ENCODE measurements around the gene LRRC45.

The LRRC45 gene

GRCh38 chr17:81984773-81985410 lies 38.2 kb upstream of the LRRC45 start:
- no peak for ATAC-seq (ENCODE audit: insufficient read depth, low read depth)
- Histone ChIP-seq H3K36me3 (ENCODE audit: insufficient read depth, low read length) (peaks cover 37% of the 10 kb centered on the region), H3K4me2 (ENCODE audit: insufficient read depth, low read length) (no peak overlapping the region), H3K4me1 (ENCODE audit: insufficient read depth, low read length) (peaks cover 7% of the 10 kb centered on the region), H3K27me3 (ENCODE audit: insufficient read depth, low read length, poor library complexity) (no peaks in the 10 kb centered on the region), H2AFZ (ENCODE audit: low read depth, low read length) (no peak overlapping the region), H3K9ac (ENCODE audit: low read depth, low read length) (no peak overlapping the region), H4K20me1 (ENCODE audit: insufficient read depth, low read length) (peaks cover 13% of the 10 kb centered on the region; the same call in 1 of the 2 replicates), H3K27ac (ENCODE audit: low read length) (no peak overlapping the region), H3K9me3 (ENCODE audit: insufficient read depth, low read length, severe bottlenecking) (no peaks in the 10 kb centered on the region), H3K4me3 (ENCODE audit: low read depth in 1 of 2, low read length in 2 of 2) (no peak overlapping the region), H3K79me2 (ENCODE audit: insufficient read depth, low read length) (no peaks in the 10 kb centered on the region; the same call in 1 of the 2 replicates)
- DNase-seq: no peak
- TF ChIP-seq EZH2 (IDR thresholded peaks at IDR 0.05; ENCODE audit: borderline replicate concordance, low read depth, low read length, severe bottlenecking) (no peak), CTCF (IDR thresholded peaks at IDR 0.05; ENCODE audit: borderline replicate concordance, extremely low read depth, low read length, poor library complexity, severe bottlenecking) (no peak)

DNA sequence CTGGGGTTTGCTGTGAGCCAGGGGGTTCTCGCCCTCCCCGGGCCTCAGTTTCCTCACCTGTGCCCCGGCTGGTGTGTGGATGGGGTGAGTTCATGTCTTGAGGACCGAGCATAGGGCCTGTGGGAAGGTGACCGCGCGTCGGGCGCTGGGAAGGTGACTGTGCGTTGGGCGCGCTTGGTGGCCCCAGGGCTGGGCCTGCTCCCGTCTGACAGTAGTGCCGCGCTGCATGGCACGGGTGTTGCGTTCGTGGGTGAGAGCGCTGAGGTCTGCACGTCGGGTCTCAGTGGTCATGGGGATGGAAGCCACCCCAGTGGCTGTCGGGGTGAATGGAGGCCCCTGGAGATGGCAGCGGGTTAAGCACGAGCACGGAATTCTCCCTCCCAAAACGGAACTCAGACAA lies 36.5 kb upstream of the LRRC45 start:
- peaks cover 22% of the 10 kb centered on the region; the same call in 1 of the 2 replicates for H4K20me1 ChIP-seq (ENCODE audit: insufficient read depth, low read length)
- DNase-seq: no peak
- H3K4me3 ChIP-seq (ENCODE audit: low read depth in 1 of 2, low read length in 2 of 2): no peak overlapping the region
- no peak for ATAC-seq (ENCODE audit: insufficient read depth, low read depth)
- H3K4me1 ChIP-seq (ENCODE audit: insufficient read depth, low read length): no peaks in the 10 kb centered on the region
- H3K4me2 ChIP-seq (ENCODE audit: insufficient read depth, low read length): no peak overlapping the region
- no peak for TF ChIP-seq CTCF (IDR thresholded peaks at IDR 0.05; ENCODE audit: borderline replicate concordance, extremely low read depth, low read length, poor library complexity, severe bottlenecking)
- TF ChIP-seq EZH2 (IDR thresholded peaks at IDR 0.05; ENCODE audit: borderline replicate concordance, low read depth, low read length, severe bottlenecking): no peak
- H3K79me2 ChIP-seq (ENCODE audit: insufficient read depth, low read length): peaks cover 5% of the 10 kb centered on the region; the same call in 1 of the 2 replicates
- H2AFZ ChIP-seq (ENCODE audit: low read depth, low read length): no peak overlapping the region
- H3K27ac ChIP-seq (ENCODE audit: low read length): no peak overlapping the region
- no peak overlapping the region for H3K9ac ChIP-seq (ENCODE audit: low read depth, low read length)
- peaks cover 31% of the 10 kb centered on the region for H3K36me3 ChIP-seq (ENCODE audit: insufficient read depth, low read length)
- no peaks in the 10 kb centered on the region for H3K27me3 ChIP-seq (ENCODE audit: insufficient read depth, low read length, poor library complexity)
- H3K9me3 ChIP-seq (ENCODE audit: insufficient read depth, low read length, severe bottlenecking): no peaks in the 10 kb centered on the region

GRCh38 chr17:81987161-81987770 lies 35.8 kb upstream of the LRRC45 start:
- H3K4me3 ChIP-seq (ENCODE audit: low read depth in 1 of 2, low read length in 2 of 2): no peak overlapping the region

More at GRCh38 chr17:81987161-81987770, 35.8 kb upstream of the LRRC45 start:
- Histone ChIP-seq H3K9ac (ENCODE audit: low read depth, low read length) (no peak overlapping the region), H3K4me1 (ENCODE audit: insufficient read depth, low read length) (no peaks in the 10 kb centered on the region), H3K9me3 (ENCODE audit: insufficient read depth, low read length, severe bottlenecking) (no peaks in the 10 kb centered on the region), H4K20me1 (ENCODE audit: insufficient read depth, low read length) (peaks cover 26% of the 10 kb centered on the region; the same call in 1 of the 2 replicates), H2AFZ (ENCODE audit: low read depth, low read length) (no peak overlapping the region), H3K4me2 (ENCODE audit: insufficient read depth, low read length) (no peak overlapping the region), H3K27ac (ENCODE audit: low read length) (no peak overlapping the region), H3K79me2 (ENCODE audit: insufficient read depth, low read length) (peaks cover 8% of the 10 kb centered on the region; the same call in 1 of the 2 replicates), H3K27me3 (ENCODE audit: insufficient read depth, low read length, poor library complexity) (no peaks in the 10 kb centered on the region), H3K36me3 (ENCODE audit: insufficient read depth, low read length) (peaks cover 31% of the 10 kb centered on the region)
- ATAC-seq (ENCODE audit: insufficient read depth, low read depth) (no peak), DNase-seq (no peak)
- TF ChIP-seq CTCF (IDR thresholded peaks at IDR 0.05; ENCODE audit: borderline replicate concordance, extremely low read depth, low read length, poor library complexity, severe bottlenecking) (no peak), EZH2 (IDR thresholded peaks at IDR 0.05; ENCODE audit: borderline replicate concordance, low read depth, low read length, severe bottlenecking) (no peak)

All from DND-41 (cell line).